Effector memory CD8-positive, alpha-beta T cell (primary cell): ENCODE data around the gene POGLUT3.

Experiments used
- ATAC-seq: fragments of 150-1000 bp; cut with Tn5 transposase; replicated peaks from 2 replicates; pipeline ENCODE4 v1.10.0; 2021; ENCODE audit warnings: mild to moderate bottlenecking, moderate library complexity
- DNase-seq, 3 experiments: peaks; one replicate each; pipeline ENCODE4 v3.0.0; 2021
- H3K27ac Mint-ChIP-seq, 2 donors: one replicate each; pipeline ENCODE4 v1.8.0; 2022; ENCODE audit warnings: mild to moderate bottlenecking in 2 of 2, mixed read lengths in 2 of 2, moderate library complexity in 2 of 2
- H3K27me3 Mint-ChIP-seq, 2 donors: one replicate each; pipeline ENCODE4 v1.8.0; 2022; ENCODE audit warnings: mixed read lengths in 2 of 2
- H3K36me3 Mint-ChIP-seq: one replicate; pipeline ENCODE4 v1.8.0; 2022; ENCODE audit warnings: mild to moderate bottlenecking, moderate library complexity, mixed read lengths; ENCODE audit not compliant: insufficient read depth
- H3K4me1 Mint-ChIP-seq, 2 donors: one replicate each; pipeline ENCODE4 v1.8.0; 2022; ENCODE audit warnings: low read depth in 2 of 2, mixed read lengths in 2 of 2
- H3K4me3 Mint-ChIP-seq, 2 donors: one replicate each; pipeline ENCODE4 v1.8.0; 2022; ENCODE audit warnings: mild to moderate bottlenecking in 2 of 2, mixed read lengths in 2 of 2, moderate library complexity in 2 of 2
- H3K9me3 Mint-ChIP-seq, 2 donors: one replicate each; pipeline ENCODE4 v1.8.0; 2022; ENCODE audit warnings: mixed read lengths in 2 of 2
- total RNA-seq, 9 experiments: gene quantifications; one replicate each; lab custom pipeline; 2026; lab: John Stamatoyannopoulos, UW

Gene POGLUT3
- 7.0 to 23.9 (median 17.6) reads per million in 9 experiments for total RNA-seq

GRCh38 chr11:108498046-108498815 lies at the start of gene POGLUT3:
Gene POGLUT3 (minus strand): TSS chr11:108498384. CDS start chr11:108498366, 18 bp downstream.
- Mint-ChIP-seq H3K27ac (peak within 1 kb of the TSS; percentile 98 to 99), H3K4me3 (peak within 1 kb of the TSS; percentile 95), H3K9me3 (no peaks in the 10 kb centered on the region), H3K36me3 (peaks cover 7% of the 10 kb centered on the region), H3K27me3 (no peaks in the 10 kb centered on the region), H3K4me1 (peaks cover 13 to 14% of the 10 kb centered on the region in 2 donors)
- peak; percentile 29 to 39 (median 35) for DNase-seq
- ATAC-seq, result peak; percentile 62

- Mint-ChIP-seq H3K4me3 (no peak overlapping the region), H3K27me3 (peaks cover 0 to 13% of the 10 kb centered on the region in 2 donors), H3K27ac (no peak overlapping the region), H3K4me1 (no peaks in the 10 kb centered on the region), H3K9me3 (no peaks in the 10 kb centered on the region), H3K36me3 (no peaks in the 10 kb centered on the region)
- ATAC-seq, result no peak
- DNase-seq, result no peak
These were observed 47.8 kb upstream of the POGLUT3 start for GRCh38 chr11:108545909-108546501.

- no peaks in the 10 kb centered on the region for H3K4me1 Mint-ChIP-seq
- ATAC-seq, result no peak
- H3K27me3 Mint-ChIP-seq, result no peaks in the 10 kb centered on the region
- no peak overlapping the region for H3K27ac Mint-ChIP-seq
- H3K36me3 Mint-ChIP-seq, result no peaks in the 10 kb centered on the region
- H3K4me3 Mint-ChIP-seq, result no peak overlapping the region
- DNase-seq, result no peak
- no peaks in the 10 kb centered on the region for H3K9me3 Mint-ChIP-seq
These were observed 45.3 kb upstream of the POGLUT3 start for GRCh38 chr11:108543316-108543964.

- no peak overlapping the region for H3K4me3 Mint-ChIP-seq
- no peak for DNase-seq
- no peak overlapping the region for H3K27ac Mint-ChIP-seq
- H3K36me3 Mint-ChIP-seq, result no peaks in the 10 kb centered on the region
- H3K4me1 Mint-ChIP-seq, result peaks cover 0 to 3% of the 10 kb centered on the region in 2 donors
- no peaks in the 10 kb centered on the region for H3K9me3 Mint-ChIP-seq
- no peaks in the 10 kb centered on the region for H3K27me3 Mint-ChIP-seq
- no peak for ATAC-seq
These were observed 43.3 kb upstream of the POGLUT3 start for GRCh38 chr11:108541531-108541930.

GRCh38 chr11:108538502-108538901 lies 40.3 kb upstream of the POGLUT3 start:
- H3K9me3 Mint-ChIP-seq, result no peaks in the 10 kb centered on the region
- peaks cover 5 to 9% of the 10 kb centered on the region in 2 donors for H3K27me3 Mint-ChIP-seq
- H3K36me3 Mint-ChIP-seq, result no peaks in the 10 kb centered on the region
- H3K4me1 Mint-ChIP-seq, result peaks cover 0 to 3% of the 10 kb centered on the region in 2 donors
- ATAC-seq, result no peak
- H3K27ac Mint-ChIP-seq, result no peak overlapping the region
- H3K4me3 Mint-ChIP-seq, result no peak overlapping the region
- no peak for DNase-seq

- Mint-ChIP-seq H3K36me3 (no peaks in the 10 kb centered on the region), H3K4me1 (peaks cover 0 to 3% of the 10 kb centered on the region in 2 donors), H3K27me3 (peaks cover 5 to 9% of the 10 kb centered on the region in 2 donors), H3K27ac (peak overlapping the region in 1 of 2 donors; percentile 84), H3K9me3 (no peaks in the 10 kb centered on the region), H3K4me3 (peak overlapping the region; percentile 25 to 36)
- peak; percentile 97 for ATAC-seq
- DNase-seq, result peak; percentile 6 to 14 (median 9)
These were observed 39.8 kb upstream of the POGLUT3 start for GRCh38 chr11:108538022-108538424.

- Mint-ChIP-seq H3K4me3 (no peak overlapping the region), H3K27me3 (peaks cover 5 to 9% of the 10 kb centered on the region in 2 donors), H3K9me3 (no peaks in the 10 kb centered on the region), H3K27ac (no peak overlapping the region), H3K4me1 (peaks cover 0 to 3% of the 10 kb centered on the region in 2 donors), H3K36me3 (no peaks in the 10 kb centered on the region)
- ATAC-seq (no peak), DNase-seq (no peak)
These were observed 38.6 kb upstream of the POGLUT3 start for GRCh38 chr11:108536783-108537182.

GRCh38 chr11:108535384-108535955 lies 37.3 kb upstream of the POGLUT3 start:
- DNase-seq (no peak), ATAC-seq (no peak)
- Mint-ChIP-seq H3K27ac (no peak overlapping the region), H3K36me3 (peaks cover 6% of the 10 kb centered on the region), H3K9me3 (no peaks in the 10 kb centered on the region), H3K4me3 (no peak overlapping the region), H3K27me3 (peaks cover 5 to 9% of the 10 kb centered on the region in 2 donors), H3K4me1 (peaks cover 0 to 3% of the 10 kb centered on the region in 2 donors)

- DNase-seq (no peak), ATAC-seq (no peak)
- H3K27ac Mint-ChIP-seq, result no peak overlapping the region
- H3K27me3 Mint-ChIP-seq, result peaks cover 5 to 9% of the 10 kb centered on the region in 2 donors
- no peaks in the 10 kb centered on the region for H3K9me3 Mint-ChIP-seq
- no peak overlapping the region for H3K4me3 Mint-ChIP-seq
- H3K36me3 Mint-ChIP-seq, result peaks cover 6% of the 10 kb centered on the region
- H3K4me1 Mint-ChIP-seq, result peaks cover 0 to 3% of the 10 kb centered on the region in 2 donors
These were observed 36.2 kb upstream of the POGLUT3 start for GRCh38 chr11:108534274-108534882.

- Mint-ChIP-seq H3K36me3 (peaks cover 6% of the 10 kb centered on the region), H3K4me1 (no peaks in the 10 kb centered on the region), H3K9me3 (no peaks in the 10 kb centered on the region), H3K27me3 (peaks cover 0 to 3% of the 10 kb centered on the region in 2 donors), H3K4me3 (no peak overlapping the region), H3K27ac (no peak overlapping the region)
- no peak for DNase-seq
- ATAC-seq, result no peak
These were observed 32.2 kb upstream of the POGLUT3 start for GRCh38 chr11:108530426-108530825.

GRCh38 chr11:108527382-108527781 lies 29.2 kb upstream of the POGLUT3 start:
- Mint-ChIP-seq H3K36me3 (peaks cover 6% of the 10 kb centered on the region), H3K9me3 (no peaks in the 10 kb centered on the region), H3K4me1 (no peaks in the 10 kb centered on the region), H3K4me3 (no peak overlapping the region), H3K27ac (peak overlapping the region in 1 of 2 donors; percentile 70), H3K27me3 (no peaks in the 10 kb centered on the region)
- ATAC-seq (no peak), DNase-seq (no peak)

GRCh38 chr11:108525161-108525560 lies 27.0 kb upstream of the POGLUT3 start:
- H3K4me1 Mint-ChIP-seq, result no peaks in the 10 kb centered on the region
- H3K27ac Mint-ChIP-seq, result no peak overlapping the region
- no peak for ATAC-seq

GRCh38 chr11:108524422-108524821 lies 26.2 kb upstream of the POGLUT3 start:
- Mint-ChIP-seq H3K9me3 (no peaks in the 10 kb centered on the region), H3K36me3 (no peaks in the 10 kb centered on the region), H3K4me3 (no peak overlapping the region), H3K27me3 (peaks cover 0 to 6% of the 10 kb centered on the region in 2 donors), H3K27ac (no peak overlapping the region), H3K4me1 (no peaks in the 10 kb centered on the region)
- DNase-seq, result no peak
- no peak for ATAC-seq

More at GRCh38 chr11:108525161-108525560, 27.0 kb upstream of the POGLUT3 start:
- Mint-ChIP-seq H3K9me3 (no peaks in the 10 kb centered on the region), H3K36me3 (no peaks in the 10 kb centered on the region), H3K27me3 (peaks cover 0 to 6% of the 10 kb centered on the region in 2 donors), H3K4me3 (no peak overlapping the region)
- no peak for DNase-seq
